Embryonic facial prominence (tissue), 1 donor: ENCODE data around the gene BHLHA15.

Experiments
- DNase-seq: peaks from one replicate; pipeline ENCODE4 v3.0.0-alpha.2; 2016; ENCODE audit errors: extremely low spot score

The BHLHA15 gene

DNA sequence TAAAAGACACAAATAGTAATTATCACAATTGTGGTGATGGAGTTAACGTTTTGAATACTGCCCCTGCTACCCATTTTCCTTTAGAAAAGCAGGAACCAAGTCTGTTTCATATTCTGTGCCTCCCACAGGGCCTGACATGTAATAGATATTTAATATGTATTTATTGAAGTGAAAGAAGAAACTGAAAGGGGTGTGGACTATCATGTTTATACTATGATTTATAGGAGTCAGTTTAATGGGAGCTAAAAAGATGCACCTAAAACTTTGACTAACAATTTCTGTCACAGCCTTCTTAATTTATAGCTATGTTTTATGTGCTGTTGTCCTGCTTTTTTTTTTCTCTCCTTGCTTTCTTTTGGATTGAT lies 24.1 kb upstream of the BHLHA15 start:
- no peak for DNase-seq

GRCh38 chr7:98189559-98189958 lies 21.7 kb upstream of the BHLHA15 start:
- DNase-seq: no peak

DNA sequence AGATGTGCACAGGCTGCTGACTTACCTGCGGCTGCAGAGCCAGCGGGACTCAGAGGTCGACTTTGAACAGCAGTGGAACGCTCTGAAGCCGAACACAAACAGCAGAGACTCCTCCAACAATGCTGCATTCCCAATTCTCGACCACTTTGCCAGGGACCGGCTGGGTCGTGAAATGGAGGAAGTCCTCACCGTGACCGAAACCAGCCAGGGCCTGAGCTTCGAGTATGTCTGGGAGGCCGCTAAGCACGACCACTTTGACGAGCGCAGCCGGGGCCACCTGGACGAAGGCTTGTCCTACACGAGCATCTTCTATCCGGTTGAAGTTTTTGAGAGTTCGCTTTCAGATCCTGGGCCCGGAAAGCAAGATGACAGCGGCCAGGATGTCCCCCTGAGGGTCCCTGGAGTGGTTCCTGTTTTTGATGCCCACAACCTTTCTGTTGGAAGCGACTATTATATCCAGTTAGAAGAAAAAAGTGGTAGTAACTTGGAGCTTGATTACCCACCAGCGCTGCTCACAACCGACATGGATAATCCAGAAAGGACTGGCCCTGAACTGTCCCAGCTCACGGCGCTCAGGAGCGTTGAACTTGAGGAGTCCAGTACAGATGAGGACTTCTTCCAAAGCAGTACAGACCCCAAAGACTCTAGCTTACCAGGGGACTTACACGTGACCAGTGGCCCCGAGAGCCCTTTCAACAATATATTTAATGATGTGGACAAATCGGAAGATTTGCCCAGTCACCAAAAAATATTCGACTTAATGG lies 19.4 kb upstream of the BHLHA15 start:
- no peak for DNase-seq

DNA sequence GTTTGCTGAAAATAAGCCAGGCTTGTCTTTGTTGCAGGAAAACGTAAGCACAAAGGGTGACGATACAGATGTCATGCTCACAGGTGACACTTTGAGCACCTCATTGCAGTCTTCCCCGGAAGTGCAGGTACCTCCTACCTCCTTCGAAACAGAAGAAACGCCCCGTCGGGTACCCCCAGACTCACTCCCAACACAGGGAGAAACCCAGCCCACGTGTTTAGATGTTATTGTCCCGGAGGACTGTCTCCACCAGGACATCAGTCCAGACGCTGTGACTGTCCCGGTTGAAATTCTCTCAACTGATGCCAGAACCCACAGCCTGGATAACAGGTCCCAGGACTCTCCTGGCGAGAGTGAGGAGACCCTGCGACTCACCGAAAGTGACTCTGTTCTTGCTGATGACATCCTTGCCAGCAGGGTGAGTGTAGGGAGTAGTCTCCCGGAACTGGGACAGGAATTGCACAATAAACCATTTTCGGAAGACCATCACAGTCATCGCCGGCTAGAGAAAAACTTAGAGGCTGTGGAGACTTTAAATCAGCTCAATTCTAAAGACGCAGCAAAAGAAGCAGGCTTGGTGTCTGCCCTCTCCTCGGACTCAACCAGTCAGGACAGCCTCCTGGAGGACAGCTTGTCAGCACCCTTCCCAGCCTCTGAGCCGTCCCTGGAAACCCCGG lies 18.3 kb upstream of the BHLHA15 start:
- no peak for DNase-seq

GRCh38 chr7:98193474-98194180 lies 17.6 kb upstream of the BHLHA15 start:
- no peak for DNase-seq

DNA sequence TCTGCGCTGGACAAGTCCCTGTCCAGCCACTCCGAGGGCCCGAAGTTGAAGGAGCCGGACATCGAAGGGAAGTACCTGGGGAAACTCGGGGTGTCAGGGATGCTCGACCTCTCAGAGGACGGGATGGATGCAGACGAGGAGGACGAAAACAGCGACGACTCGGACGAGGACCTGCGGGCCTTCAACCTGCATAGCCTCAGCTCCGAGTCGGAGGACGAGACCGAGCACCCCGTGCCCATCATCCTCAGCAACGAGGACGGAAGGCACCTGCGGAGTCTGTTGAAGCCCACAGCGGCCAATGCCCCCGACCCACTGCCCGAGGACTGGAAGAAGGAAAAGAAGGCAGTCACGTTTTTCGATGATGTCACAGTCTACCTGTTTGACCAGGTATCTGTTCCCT lies 17.1 kb upstream of the BHLHA15 start:
- DNase-seq: no peak

- DNase-seq: no peak
These were observed 16.4 kb upstream of the BHLHA15 start for GRCh38 chr7:98194672-98195457.

DNA sequence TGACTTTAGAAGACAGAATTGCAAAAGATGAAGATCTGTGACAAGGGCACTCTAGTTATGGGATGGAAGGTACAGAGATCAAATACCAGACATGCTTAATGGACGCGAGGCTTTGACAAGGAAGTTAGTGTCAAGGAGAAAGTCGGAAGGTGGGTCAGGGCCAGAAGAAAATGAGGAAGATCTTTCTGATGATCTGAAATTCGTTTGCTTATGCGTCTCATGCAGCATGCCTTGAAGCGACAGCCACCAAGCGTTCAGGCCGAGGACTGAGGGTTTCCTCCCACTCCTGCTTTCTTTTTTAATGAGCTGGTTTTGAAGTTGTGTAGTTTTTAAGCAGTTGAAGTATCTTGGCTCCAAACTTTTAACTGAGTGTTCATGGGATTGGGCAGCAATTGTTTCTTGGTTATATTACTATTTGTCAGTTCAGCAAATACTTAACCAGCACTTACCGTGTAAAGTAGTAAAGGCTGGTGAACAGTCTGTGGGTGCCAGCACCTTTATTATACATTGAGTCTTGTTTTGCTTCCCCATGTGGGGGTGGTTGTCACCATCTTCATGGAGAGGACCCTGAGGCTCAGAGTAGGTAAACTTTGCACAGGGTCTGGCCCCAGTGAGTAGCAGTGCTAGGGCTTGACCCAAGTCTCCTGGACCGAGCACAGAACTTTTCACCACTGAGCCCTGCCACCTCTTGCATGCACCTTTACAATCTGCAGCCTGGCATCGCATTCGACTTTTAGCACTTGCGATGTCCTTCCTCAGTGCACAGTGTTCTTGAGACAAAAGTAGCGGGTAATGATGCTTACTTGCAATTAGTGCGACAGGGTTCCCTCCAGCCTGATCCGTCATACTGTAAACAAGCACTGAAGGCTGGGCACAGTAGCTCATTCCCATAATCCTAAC lies 14.3 kb upstream of the BHLHA15 start:
- no peak for DNase-seq

GRCh38 chr7:98199131-98199530 lies 12.1 kb upstream of the BHLHA15 start:
- DNase-seq: no peak

DNA sequence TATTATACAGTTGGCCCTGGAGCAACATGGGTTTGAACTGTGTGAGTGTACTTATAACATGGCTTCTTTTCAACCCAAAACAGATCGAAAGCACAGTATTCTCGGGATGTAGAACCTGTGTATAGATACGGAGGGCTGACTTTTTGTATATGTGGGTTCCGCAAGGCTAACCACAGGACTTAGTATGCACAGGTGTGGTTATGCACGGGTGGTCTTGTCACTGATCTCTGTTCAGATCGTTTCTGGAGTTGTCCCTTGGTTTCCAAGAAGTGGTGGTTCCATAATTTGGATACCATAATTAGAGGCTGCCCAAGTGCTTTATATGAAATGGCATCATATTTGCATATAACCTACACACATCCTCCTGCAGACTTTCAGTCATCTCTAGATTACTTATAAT lies 10.9 kb upstream of the BHLHA15 start:
- no peak for DNase-seq

- no peak for DNase-seq
These were observed 8.7 kb upstream of the BHLHA15 start for GRCh38 chr7:98202367-98203195.

GRCh38 chr7:98203261-98203963 lies 7.8 kb upstream of the BHLHA15 start:
- no peak for DNase-seq

GRCh38 chr7:98203964-98204605 lies 7.2 kb upstream of the BHLHA15 start:
- DNase-seq: no peak

GRCh38 chr7:98204670-98205069 lies 6.6 kb upstream of the BHLHA15 start:
- no peak for DNase-seq

DNA sequence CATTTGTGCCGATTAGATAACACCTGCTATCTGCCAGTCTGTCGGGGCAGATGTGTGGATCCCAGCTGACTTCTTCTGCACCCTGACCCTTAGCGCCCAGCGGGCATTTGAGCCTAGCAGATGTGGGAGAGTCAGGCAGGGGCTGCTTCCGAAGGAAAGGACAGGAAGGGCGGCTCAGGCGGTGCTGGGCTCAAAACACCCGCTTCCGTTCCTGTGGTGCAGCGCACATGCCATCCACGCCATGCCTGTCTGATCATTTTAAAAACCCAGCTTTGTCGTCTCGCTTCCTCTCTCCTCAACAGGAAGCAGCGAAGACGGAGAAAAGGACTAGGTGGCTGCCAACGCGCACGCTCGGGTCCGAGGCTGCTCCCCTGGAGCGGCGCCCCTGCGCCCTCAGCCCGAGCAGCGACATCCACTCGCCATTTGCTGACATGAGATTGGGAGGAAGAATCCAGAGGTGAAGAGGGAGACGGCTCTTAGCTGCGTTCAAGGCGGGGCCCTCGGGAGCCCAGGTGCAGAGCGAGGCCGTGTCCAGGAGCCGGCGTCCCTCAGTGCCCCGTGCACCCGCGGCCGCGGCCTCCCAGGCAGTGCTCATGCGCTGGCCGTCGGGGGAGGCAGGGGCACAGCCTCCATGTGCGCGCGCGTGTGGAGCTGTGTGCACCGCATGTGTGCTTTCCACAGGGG lies 5.9 kb upstream of the BHLHA15 start:
- no peak for DNase-seq

DNA sequence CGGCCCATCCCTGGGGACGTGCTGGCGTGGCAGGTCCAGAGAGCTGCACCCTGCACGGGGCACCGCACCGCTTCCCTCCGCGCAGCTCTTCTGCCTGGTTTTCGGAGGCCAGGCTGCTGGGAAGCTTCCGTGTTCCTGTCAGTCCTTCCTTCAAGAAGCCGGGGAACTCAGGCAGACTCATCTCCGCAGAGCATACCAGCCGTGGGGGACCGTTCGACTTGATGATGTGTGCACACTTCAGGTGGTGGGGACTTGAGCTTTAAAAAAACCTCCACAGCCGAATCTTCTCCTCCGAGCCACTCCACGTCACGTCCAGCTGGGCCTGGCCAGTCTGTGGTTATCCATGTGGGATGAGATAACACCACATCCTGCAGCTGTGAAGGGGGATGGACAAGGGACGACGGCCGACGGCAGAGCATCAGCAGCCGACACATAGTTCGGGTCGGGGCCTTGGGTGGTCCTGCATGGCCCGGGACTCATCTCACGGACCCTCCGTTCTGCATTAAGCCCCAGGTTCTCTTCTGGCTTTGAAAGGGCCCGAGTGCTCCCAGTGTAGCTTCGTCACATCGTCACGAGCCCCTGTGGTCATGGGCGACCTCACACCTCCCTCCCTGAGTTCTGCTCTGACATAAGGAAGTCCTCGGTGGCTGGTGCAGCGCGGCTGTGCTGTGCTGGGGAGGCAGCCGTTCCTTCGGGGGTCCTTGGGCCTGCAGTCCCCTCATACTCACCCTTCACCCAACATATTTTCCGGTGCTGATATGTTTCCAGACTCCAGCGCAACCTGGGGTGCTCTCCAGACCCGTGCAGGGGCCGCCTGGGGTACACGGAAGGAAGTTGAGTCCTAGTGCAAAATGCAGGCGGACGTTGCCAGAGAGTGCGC lies 4.5 kb upstream of the BHLHA15 start:
- DNase-seq: no peak

- DNase-seq: no peak
These were observed 1.9 kb upstream of the BHLHA15 start for GRCh38 chr7:98209166-98209920.
